ENCODE data around the gene DALRD3.
A peak's percentile ranks its signal among the peaks of the same experiment; 100 is the strongest.

DALRD3 gene, protein sequence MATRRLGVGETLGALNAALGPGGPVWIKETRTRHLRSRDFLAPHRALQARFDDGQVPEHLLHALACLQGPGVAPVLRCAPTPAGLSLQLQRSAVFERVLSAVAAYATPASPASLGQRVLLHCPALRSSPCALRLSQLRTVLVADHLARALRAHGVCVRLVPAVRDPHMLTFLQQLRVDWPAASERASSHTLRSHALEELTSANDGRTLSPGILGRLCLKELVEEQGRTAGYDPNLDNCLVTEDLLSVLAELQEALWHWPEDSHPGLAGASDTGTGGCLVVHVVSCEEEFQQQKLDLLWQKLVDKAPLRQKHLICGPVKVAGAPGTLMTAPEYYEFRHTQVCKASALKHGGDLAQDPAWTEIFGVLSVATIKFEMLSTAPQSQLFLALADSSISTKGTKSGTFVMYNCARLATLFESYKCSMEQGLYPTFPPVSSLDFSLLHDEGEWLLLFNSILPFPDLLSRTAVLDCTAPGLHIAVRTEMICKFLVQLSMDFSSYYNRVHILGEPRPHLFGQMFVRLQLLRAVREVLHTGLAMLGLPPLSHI

DNA sequence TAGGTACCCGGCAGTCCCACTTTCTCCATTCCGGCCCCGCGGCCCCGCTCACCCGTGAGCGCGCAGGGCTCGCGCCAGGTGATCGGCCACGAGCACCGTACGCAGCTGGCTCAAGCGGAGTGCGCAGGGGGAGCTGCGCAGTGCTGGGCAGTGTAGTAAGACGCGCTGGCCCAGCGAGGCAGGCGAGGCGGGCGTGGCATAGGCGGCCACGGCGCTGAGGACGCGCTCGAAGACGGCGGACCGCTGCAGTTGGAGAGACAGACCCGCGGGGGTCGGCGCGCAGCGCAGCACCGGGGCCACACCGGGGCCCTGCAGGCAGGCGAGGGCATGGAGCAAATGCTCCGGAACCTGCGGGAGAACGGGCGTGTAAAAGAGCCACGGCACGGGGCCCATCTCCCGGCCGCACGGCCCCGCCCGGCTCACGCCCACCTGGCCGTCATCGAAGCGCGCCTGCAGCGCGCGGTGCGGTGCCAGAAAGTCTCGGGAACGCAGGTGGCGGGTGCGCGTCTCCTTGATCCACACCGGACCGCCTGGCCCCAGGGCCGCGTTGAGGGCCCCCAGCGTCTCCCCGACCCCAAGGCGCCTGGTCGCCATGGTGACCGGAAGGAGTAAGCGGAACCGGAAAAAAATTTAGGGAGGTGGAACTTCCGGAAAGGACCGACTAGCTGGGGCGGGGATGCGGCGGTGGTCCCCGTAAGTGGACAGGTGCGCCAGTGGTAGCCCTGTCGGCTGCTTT, at the start of gene DALRD3:
TSS of gene DALRD3 (minus strand) at position 610 of the 736 bp plus-strand sequence. CDS start at position 594, 16 bp downstream.
- peak; percentile 63 for DNase-seq (ENCODE audit: low spot score)

DNA sequence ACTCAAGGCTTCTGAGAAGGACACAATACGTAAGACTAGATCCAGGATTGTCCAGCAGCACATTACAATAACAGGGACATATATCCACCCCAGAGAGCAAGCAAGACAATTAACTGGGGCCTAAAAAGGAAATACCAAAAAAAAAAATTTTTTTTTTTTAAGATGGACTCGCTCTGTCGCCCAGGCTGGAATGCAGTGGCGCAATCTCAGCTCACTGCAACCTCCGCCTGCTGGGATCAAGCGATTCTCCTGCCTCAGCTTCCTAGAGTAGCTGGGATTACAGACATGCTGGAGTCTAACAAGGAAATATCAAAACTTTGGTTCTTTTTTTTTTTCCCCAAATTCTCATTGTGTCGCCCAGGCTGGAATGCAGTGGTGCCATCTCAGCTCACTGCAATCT, 39.6 kb upstream of the DALRD3 start:
- no peak for DNase-seq (ENCODE audit: low spot score)

DNA sequence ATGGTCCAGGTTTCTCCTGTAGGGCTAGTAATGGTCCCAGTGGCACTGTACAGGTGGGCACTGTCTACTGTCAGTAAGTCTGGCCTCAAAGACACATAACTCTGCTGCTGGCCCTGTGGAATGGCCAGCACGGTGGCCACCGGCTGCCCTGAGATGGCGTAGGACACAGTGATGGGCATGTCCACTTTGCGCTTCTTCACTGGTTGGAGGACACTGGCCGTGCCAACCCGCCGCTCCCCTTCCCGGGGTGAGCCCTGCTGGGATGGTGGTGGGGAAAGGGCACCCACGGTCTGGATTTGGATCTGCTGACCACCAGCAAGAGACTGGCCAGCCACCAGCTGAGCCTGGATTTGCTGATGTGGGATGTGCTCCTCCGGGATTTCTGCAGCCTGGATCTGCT, 38.9 kb upstream of the DALRD3 start:
- DNase-seq (ENCODE audit: low spot score) = no peak

DNA sequence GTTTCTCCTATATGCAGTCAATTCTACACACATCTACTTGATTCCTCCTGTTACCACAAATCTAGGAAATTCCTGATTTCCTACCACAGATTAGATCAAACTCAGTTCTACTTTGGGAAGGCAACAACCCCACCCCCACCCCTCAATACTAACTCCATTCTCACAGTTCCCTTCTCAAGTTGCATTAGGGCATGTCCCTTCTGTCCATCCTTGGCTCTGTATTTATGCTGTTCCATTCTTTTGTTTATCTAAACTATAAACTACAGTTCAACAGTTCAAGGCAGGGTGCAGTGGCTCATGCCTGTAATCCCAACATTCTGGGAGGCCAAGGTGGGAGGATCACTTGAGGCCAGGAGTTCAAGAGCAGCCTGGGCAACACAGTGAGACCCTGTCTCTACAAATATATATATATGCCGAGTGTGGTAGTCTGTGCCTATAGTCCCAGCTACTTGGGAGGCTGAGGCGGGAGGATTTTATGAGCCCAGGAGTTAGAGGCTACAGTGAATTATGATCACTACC, 36.0 kb upstream of the DALRD3 start:
- DNase-seq (ENCODE audit: low spot score) = no peak

DNA sequence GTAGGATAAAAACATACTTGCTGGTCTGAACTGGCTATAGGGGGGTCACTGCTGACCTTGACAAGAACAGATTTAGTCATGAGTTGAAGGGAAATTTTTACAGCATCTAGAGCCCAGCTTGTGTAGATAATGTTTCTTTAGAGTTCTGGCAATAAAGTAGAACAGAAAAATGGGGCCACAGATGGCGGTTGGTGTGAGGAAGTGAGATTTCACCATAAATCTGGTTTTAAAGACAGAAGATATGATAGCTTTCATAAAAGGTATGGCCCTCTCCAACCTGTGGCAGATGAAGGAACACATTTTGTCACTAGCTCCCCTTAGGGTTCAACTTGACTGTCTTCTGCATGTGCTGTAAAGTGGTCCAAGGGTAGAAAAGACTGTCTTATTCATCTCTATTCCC, 35.2 kb upstream of the DALRD3 start:
- DNase-seq (ENCODE audit: low spot score) = no peak

DNA sequence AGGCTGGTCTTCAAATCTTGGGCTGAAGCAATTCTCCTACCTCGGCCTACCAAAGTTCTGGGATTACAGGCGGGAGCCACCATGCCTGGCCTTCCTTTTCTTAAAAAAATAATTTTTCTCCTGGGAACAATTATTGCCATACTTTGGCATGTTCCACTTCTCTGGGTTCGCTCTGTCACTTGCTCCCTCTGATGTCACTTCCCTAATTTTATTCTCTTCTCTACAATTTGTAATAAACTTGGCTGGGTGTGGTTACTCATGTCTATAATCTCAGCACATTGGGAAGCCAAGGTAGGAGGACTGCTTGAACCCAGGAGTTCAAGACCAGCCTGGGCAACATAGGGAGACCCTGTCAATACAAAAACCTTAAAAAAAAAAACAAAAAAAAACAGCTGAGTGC, 16.9 kb upstream of the DALRD3 start:
- no peak for DNase-seq (ENCODE audit: low spot score)

DNA sequence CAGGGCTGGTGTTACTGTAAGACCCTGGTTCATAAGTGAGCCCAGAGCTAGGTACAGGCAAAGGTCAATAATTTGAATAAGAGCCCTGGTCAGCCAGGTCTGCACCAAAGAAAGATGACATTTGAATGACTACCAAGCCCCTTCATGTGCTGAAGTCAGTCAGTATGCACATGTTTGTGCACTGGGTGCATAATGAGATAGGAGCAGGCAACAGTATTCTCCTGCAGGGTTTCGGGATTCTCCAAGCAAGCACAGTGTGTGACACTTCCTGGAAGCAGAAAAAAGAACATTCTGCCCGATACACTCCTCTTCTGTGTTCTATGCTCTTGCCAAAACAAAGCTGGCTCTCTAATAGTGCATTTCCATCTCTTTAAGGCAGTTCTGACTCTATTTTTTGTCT, 16.3 kb upstream of the DALRD3 start:
- DNase-seq (ENCODE audit: low spot score) = no peak

DNA sequence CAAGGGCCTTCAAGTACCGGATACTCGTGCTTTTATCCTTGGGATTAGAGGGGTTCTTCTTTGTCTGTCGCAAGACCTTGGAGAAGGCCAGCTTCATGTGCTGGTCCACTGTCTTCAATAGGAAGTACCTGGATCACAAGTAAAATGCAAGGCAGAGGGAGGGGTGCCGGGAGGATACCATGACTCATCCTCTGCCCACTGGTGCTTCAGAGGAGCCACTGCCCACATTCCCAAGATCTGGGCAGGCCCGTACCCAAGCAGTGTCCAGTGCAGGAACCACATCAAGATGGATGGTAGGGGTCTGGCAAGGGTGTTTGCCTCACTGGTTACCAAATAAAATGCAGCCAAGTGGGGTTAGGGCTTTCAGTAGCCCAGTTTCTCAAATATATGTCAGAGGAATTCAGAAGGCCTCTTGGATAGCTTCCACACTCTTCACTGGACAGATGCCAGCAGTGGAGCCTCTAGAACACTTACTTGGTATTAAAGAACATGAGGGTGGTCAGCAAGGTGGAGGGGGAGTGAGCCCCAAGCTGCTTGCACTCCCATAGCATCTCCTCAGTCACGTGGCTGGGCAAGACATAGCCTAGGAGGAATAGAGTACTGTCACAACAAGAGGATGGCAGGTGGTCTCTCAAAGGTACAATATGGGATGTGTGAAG, 14.4 kb upstream of the DALRD3 start:
- DNase-seq (ENCODE audit: low spot score) = no peak

DNA sequence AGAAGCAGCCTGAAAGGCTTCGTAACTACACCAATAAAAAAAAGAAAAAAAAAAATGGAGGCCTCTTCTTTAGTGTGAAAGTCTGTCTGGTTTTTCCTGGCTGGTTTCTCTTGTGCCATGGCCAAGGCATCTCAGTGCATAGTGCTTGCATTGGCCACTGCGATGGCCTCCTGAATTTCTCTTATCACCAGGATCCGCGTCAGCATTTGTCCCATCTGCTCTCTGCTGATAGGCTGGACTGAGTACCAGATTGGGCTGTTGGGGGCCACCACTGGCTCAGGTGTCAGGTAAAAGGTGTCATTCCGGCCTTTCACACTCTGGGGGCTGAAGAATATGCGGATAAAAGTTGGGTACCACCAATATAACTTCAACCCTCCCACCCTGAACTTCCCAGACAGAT, 11.9 kb upstream of the DALRD3 start:
- no peak for DNase-seq (ENCODE audit: low spot score)

DNA sequence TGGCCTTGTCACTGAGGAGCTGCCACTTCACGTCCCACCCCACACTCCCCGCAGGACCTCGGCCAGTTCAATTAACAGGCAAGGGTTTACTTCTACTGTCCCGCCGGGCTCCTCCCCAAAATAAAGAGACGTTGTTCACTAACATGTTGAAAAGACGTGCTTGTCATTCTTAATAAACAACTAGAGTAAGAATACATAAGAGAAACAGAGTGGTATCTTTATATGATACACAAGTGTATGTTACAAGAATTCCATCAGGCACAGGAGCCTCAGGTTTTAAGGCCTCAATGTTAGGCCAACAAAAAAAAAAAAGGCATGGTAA, 11.1 kb upstream of the DALRD3 start:
- DNase-seq (ENCODE audit: low spot score) = no peak

DNA sequence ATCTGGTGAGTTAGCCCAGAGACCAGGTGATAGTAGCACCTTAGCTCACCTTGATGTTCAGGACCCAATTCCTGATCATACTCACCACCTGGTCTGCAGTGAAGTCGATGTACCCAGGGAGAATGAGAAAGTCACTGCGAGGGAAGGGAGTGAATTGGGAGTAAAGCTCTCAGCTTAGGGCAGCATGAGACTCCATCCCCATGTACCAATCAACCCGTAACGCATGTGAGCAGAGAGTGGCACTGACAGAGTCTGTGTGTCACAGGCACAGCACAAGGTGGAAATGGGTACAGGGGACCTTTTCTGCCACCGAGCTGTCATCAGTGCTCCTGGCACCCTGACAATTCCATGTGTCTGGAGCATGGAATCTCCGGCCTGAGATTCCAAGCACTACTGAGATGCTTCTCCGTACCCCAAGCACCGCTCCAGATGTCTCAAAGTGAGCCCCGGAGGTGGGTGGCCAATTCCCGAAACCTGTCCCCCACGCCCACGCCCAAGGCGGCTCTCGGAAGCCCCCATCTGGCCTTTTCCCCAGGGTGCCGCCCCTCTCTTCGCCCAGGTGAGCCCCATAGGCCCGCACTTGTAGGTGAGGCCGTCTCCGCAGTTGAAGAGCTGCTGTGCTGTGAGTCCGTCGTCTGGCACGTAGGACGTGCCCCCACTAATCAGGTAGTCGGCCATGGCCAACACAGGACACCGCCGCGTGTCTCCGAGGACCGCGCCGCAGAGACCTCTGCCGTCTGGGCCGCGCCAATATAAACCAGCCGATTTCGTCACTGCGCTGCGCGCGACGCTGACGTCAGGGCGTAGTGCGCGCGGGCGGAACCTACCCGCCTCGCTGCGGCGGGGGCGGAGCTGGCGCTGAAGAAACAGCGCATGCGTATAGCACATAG, 10.5 kb upstream of the DALRD3 start, which contains the start of gene IMPDH2:
TSS of gene IMPDH2 (minus strand) at position 726 of the 890 bp plus-strand sequence. CDS start at position 678, 48 bp downstream.
- peak; percentile 93 for DNase-seq (ENCODE audit: low spot score)

DNA sequence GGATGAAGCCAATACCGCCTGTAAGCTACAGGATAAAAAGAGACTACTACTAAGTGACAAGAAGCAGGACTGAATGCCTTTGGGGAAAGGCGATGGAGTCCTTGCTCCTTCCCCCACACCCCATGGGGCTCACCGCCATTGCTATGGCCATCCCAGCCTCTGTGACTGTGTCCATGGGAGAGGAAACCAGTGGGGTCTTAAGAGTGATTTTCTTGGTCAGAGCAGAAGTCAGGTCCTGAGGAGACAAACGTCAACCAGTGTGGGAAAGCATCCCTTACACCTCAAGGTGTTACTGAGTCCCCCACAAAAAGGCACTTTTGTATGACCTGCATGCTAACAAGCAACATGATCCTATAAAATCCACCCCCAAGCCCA, 9.9 kb upstream of the DALRD3 start:
- DNase-seq (ENCODE audit: low spot score) = no peak

DNA sequence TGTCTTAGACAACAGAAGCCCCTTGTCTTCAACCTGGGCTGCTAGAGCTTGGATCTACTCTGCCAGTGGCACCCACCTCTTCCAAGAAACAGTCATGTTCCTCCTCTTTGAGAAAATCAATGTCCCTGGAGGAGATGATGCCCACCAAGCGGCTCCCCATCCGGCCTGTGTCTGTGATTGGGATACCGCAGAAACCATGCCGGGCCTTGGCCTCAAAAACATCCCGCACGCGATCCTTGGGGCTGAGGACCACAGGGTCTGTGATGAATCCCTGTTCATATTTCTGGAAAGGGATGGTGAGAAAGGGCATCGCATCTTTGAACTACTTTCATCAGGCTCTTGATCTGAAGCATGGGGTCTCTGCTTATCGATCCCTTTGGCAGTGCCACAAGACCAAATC, 9.3 kb upstream of the DALRD3 start:
- no peak for DNase-seq (ENCODE audit: low spot score)

DNA sequence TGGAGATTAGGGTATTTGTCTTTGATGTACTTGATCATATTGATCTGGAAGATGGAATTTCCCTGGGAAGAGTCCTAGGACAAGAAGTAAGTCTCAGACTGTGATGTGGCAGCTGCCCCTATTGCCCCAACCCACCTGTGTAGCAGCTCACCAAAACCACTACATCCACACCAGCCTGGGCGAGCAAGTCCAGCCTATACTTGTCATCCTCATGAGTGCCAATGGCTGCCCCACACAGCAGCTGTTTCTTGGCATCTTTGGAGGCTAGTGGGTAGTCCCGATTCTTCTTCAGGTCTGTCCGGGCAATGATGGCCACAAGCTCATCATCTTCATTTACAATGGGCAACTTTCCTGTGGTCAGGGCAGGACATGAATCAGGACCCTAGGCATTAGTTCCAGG, 8.2 kb upstream of the DALRD3 start:
- no peak for DNase-seq (ENCODE audit: low spot score)

DNA sequence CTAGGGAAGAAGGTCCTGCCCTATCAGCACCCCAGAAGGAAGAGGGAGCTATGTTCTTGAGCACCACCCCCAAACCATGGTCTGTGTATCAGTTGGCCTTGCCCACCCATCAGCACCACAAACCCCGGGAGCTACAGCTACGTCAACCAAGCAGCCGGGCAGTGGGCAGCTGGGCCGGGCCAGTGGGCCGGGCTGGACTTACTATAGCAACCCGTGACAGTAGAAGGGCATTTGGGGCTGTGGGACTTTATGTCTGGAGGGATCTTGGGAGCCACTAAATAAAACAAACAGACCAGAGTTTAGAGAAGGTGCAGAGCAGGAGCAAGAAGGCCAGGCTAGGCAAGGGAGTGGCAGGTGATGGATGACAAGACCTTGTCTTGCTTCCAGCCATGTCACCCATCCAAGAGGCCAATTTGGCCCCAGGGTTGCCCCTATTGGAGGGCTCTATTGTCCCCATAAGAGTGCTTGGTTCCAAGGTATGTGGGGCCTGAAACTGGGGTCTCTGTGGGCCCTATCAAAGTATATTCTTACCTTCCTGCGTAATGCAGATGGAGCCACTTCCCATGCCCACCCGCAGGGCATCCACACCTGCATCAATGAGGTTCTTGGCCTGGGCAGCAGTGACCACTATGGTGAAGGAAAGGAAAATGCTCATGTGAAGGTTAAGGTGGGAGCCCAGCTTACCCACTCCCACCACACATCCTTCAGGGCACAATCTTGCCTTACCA, 7.6 kb upstream of the DALRD3 start:
- DNase-seq (ENCODE audit: low spot score) = no peak

DNA sequence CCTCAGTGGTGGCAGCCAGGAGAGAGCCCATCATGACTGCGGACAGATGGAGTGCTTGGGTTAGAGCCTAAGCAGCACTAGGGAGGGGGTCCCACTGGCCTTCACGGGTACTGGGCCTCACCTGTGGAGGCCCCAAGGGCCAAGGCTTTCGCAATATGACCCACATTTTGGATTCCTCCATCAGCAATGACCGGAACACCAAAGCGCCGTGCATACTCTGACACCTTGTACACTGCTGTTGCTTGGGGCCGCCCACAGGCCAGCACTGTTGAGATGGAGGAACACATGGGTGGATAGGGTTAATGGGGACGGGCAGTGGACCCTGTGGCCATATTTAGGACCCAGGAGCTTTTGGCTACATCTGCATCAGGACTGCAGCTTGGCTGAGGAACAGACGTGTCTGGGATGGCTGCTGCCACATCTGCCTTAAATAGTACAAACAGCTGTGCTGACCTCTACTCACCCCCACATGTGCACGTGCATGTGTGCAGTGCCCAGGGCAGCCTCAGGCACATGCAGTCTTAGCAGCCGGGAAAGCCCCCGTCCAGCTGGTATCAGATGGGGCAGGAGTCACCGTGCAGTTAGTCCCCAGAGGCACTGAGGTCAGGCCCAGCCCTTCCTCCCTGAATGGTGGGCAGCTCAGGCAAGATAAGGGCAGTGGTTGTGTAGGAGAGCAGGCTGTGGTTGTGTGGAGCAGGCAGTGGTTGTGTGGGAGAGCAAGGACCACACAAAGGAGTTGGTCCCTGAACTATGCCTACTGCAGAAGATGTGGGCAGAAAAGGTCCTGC, 6.8 kb upstream of the DALRD3 start:
- no peak for DNase-seq (ENCODE audit: low spot score)

DNA sequence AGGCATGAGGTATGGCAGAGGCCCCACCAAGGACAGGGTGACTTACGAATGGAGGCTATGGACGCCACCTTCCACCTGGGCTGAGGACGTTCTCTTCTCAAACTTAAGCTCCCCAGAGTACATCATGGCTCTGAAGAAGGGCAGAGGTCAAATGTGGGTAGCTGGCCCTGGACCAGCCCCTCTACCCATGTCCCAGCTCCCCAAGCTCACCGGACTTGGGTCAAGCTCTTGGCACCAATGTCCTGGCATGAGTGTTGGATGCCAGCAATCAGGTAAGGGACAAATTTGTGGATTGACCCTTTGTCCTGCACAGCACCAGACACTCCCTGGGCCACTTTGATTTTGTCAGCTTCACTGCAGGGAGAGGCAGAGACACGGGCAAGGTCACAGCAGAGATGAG, 6.1 kb upstream of the DALRD3 start:
- no peak for DNase-seq (ENCODE audit: low spot score)

DNA sequence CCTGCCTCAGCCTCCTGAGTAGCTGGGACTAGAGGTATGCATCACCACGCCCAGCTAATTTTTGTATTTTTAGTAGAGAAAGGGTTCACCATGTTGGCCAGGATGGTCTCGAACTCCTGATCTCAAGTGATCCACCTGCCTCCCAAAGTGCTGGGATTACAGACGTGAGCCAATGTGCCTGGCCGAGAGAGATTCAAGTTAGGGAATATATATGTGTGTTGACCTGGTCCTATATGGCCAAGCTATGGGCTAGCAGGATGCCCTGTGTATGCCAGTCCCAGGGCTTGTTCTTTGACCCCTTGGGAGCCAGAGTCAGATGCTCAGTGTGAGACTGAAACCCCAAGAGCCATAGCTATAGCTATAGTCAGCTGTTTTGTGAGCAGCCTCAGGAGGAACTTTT, 5.4 kb upstream of the DALRD3 start:
- no peak for DNase-seq (ENCODE audit: low spot score)

DNA sequence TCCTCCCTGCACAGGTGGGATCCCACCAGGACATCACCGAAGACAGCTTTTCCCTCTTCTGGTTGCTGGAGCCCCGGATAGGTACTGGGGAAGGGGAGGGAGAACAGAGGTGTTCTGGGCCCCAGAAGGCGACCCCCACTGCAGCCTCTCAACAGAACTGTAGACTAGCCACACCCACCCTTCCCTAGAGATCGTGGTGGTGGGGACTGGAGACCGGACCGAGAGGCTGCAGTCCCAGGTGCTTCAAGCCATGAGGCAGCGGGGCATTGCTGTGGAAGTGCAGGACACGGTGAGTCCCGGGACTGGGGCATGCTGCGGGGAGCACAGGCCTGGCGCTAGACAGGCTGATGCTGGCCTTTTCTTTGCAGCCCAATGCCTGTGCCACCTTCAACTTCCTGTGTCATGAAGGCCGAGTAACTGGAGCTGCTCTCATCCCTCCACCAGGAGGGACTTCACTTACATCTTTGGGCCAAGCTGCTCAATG, 4.3 kb upstream of the DALRD3 start:
- DNase-seq (ENCODE audit: low spot score) = no peak

Measured in pons (tissue), 1 donor.